GM19467 (cell line): ENCODE data around the gene TMEM145.
A peak's percentile ranks its signal among the peaks of the same experiment; 100 is the strongest.
"Not testable (repeated sequence)": the region's sequence is repeated elsewhere in the genome, so short reads cannot be mapped to it uniquely, and the experiment has no call there.

Experiments
- ATAC-seq: cut with Tn5 transposase; IDR thresholded peaks from one replicate; pipeline ENCODE4 v1.9.1; 2021; ENCODE audit warnings: mild to moderate bottlenecking, moderate library complexity; ENCODE audit not compliant: unreplicated experiment

The TMEM145 gene

DNA sequence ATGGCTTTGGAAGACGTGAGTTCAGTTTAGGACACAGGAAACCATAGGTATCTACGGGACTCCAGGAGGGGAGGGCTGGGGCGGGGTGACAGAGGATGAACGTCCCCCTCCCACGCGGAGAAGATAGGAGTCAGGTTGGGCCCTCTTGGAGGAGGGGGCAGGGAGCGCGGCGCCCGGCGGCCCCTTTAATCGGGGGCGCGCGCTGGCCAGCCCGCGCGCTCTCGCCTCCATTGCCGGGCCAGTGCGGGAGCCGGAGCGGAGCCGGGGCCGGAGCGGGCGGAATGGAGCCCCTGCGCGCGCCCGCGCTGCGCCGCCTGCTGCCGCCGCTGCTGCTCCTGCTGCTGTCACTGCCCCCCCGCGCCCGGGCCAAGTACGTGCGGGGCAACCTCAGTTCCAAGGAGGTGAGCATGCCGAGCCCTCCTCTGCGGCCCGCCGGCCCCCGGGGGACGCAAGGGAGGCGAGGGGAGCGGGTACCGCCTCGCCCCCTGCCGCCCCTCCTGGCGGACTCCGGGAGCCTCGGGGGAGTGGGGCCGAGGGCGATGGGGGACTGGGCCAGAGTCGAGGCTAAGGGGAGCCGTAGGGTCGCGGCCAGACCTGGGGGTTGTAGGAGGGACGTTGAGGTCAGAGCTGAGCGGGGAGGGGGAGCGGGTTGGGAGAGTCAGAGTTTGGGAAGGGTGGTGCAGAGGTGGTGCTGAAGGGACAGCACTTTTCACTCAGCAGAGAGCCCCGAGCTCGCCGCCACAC, at the start of gene TMEM145:
TMEM145 (plus strand) TSS at position 214 of the 744 bp plus-strand sequence; CDS start at position 282, 68 bp downstream.
- no peak for ATAC-seq

DNA sequence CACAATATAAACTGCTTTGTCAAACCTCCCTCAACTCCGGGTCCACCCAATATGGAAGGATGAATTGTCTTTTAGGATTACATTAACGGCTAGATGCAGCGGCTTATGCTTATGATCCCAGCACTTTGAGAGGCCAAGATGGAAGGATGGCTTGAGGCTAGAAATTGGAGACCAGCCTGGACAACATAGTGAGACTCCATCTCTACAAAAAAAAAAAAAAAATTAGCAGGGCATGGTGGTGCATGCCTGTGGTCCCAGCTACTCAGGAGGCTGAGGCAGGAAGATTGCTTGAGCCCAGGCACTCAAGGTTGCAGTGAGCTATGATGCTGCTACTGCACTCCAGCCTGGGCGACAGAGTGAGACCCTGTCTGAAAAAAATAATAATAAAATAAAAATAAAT, 47.0 kb upstream of the TMEM145 start:
- not testable (repeated sequence) for ATAC-seq

DNA sequence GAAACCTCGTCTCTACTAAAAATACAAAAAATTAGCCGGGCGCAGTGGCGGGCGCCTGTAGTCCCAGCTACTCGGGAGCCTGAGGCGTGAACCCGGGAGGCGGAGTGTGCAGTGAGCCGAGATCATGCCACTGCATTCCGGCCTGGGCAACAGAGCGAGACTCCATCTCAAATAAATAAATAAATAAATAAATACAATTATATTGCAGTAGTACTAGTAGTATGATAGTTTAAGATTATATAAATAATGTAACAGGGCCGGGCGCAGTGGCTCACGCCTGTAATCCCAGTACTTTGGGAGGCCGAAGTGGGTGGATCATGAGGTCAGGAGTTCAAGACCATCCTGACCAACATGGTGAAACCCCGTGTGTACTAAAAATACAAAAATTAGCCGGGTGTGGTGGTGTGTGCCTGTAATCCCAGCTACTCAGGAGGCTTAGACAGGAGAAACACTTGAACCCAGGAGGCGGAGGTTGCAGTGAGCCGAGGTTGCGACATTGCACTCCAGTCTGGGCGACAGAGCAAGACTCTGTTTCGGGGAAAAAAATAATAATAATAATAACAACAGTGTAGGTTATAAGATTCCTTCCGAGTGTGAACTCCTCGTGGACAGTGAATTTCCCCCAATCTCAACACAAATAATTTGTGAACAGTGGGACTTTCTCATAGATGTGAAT, 46.0 kb upstream of the TMEM145 start:
- ATAC-seq = not testable (repeated sequence)

DNA sequence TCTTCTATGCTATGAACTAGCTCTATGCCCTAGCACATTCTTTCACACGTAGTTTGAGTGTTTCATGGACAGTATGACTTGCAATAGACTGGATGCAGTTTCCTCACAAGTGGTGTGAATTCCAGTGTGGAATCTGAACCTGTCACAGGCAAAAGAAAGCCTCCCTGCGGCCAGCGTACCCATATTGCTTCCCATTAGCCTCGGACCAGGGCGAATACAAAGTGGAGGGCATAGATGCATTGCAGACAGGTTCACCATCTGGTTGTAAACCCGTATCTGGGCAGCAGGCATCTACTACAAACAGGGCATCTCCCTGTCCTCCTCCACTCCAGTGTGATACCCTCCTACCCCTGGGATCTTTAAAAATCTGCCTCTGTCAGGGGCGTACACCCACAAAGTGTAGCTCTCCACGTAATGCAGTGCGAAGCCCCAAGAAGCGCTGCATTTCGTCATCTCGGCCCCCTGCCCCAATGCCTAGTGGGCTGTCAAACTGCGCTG, 45.4 kb upstream of the TMEM145 start:
- ATAC-seq = no peak

DNA sequence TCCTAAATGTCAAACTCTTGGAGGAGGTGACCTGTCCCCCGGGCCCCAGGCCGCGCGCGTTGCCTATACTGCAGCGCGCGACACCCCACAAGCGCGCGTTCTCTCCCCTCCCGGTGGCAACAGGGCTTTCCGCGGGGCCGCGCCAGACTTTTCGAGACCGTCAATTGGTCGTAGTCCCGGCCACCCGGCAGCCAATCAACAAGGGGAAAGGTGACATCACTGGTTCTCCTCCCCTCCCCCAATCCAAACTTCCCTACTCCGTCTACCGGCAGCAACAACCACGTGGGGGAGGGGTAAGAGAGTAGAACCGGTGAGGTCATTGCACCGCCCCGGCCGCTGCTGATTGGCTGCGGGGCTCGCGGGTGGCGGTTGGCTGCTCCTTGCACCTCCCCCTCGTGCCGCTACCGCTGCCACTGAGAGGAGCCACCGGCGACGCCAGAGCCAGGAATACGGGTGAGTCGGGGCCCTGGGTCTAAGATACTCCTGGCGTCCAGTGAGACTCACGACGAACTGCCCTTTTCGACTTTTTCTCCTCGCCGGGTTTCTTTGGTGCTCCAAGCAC, 44.9 kb upstream of the TMEM145 start:
- ATAC-seq = peak; percentile 52

DNA sequence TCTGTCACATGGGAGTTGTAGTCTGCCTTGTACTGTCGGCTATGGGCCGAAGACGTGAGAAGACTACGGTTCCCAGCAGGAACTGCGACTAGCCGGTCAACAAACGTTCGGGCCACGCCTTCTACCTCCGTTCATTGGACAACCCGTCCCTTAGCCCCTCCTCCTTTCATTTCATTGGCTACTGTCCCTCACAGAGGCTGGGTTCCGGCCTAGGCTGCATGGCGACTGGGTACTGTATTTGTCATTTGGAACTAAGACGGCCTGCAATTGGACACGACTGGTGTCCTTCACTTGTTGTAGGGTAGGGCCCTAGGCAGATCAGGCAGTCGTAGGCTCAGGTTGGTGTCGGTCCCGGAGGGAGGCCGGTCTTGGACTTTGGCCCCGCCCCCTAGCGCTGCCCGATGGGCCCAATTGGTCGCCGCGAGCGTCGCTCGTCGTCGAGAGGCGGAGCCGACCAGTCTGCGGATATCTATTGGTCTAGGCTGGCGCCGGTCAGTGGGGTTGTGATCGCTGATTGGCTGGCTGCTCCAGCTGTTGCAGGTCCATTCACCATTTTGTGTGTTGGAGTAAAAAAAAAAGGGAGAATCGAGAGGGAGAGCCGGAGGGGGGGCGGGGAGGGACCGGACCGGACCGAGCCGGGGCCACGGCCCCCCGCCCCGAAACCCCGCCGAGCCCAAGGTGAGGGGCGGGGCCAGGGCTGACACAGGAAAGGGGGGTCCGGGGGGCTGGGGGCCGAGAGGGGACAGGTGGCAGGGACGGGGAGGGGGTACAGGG, 44.2 kb upstream of the TMEM145 start, which contains the start of gene CIC:
CIC (plus strand) TSS at position 549 of the 774 bp plus-strand sequence. CDS start 2,532 bp downstream, outside the sequence.
- peak; percentile 77 for ATAC-seq

DNA sequence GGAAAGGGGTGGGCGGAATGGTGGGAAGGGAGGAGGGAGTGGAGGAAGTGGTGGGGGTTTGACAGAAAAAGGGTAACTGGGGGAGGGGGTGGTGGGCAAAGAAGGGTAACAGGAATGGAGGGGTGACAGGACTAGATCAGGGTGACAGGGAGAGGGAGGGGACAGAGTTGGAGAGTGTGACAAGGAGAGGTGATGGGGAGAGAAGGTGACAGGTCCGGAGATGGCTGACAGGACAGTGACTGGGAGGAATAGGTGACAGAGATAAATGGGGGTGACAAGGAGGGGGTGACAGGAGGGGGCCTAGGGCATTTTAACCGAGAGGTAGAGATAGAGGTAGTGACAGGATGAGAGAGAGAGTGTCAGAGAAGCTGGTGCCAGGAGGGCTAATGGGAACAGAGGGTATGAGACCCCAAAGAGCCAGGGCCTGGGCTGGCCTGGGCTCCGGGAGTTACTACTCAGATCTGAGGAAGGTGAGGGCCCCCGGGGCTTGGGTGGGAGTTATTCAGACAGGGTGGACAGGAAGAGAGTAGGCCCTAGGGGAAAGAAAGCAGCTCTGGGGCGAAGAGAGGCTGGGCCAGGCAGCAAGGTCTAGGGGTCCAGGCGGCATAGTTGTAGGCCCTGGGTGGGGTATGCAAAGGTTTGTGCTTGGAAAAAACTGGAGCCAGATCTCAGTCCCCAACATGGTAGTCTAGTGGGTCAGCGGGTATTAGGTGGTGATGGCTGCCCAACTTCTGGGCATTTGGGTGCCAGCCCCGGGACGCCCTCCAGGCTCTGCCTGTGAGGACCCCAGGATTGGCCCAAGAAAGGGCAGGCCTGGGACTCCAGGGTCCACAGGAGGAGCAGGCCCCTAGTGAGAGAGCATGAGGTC, 43.4 kb upstream of the TMEM145 start:
- no peak for ATAC-seq

DNA sequence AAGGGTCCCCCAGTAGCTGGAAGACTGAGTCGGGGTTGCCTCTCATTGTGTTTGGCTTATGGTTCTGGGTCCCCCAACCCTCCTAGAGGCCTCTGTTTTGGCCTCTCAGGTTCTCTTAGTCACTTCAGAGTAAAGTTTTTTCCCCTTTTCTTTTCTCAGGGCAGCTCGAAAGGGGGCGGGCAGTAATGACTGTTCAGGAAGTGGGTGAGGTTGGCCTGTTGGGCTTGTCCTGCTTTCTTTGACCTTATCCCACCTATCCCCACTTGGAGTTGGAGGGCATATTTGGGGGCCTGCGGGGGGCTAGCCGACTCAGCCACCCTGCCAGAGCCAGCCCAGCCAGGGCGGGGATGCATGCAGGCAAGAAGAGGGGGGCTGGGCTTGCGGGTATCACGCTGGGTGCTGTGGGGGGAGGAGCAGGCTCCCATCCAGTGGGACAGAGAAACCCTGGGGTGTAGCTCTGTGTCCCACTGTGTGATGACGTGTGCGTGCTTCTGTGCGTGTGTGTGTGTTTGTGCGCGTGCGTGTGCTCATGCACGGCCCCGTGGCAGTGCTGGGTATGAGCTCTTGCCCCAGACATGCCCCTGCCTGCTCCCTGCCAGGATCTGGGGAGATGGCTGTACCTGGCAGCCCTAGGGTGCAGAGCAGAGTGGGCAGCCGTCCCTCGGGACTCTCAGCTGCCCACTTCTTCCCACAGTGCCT, 42.6 kb upstream of the TMEM145 start:
- no peak for ATAC-seq

DNA sequence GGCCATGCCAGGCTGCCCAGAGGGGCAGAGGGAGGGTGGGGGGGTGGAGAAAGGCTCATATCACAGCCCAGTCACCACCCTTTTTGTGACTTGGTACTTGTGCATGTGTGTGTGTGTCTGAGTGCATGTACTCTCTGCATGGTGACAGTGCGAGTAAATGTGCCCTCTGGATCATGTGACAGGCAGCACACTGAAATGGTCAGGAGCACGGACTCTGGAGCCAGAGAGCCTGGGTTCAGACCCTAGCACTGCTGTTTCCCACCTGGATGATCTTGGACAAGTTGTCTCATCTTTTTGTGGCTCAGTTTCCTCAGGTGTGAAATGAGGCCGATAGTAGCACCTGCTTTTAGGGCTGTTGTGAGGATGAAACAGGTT, 42.1 kb upstream of the TMEM145 start:
- ATAC-seq = no peak

DNA sequence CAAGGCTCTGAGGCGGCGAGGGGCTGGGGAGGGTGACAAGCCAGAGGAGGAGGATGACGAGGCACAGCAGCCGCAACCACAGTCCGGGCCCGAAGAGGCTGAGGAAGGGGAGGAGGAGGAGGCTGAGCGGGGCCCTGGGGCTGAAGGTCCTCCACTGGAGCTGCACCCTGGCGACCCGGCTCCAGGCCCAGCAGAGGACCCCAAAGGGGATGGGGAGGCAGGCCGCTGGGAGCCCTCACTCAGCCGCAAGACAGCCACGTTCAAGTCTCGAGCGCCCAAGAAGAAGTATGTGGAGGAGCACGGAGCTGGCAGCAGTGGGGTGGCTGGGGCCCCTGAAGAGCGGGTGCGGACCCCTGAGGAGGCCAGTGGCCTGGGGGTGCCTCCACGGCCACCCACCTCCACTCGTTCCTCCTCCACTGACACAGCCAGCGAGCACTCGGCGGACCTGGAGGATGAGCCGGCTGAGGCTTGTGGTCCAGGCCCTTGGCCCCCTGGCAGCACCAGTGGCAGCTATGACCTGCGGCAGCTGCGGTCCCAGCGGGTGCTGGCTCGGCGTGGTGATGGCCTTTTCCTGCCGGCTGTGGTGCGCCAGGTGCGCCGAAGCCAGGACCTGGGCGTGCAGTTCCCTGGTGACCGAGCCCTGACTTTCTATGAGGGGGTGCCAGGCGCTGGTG, 41.1 kb upstream of the TMEM145 start:
- no peak for ATAC-seq

DNA sequence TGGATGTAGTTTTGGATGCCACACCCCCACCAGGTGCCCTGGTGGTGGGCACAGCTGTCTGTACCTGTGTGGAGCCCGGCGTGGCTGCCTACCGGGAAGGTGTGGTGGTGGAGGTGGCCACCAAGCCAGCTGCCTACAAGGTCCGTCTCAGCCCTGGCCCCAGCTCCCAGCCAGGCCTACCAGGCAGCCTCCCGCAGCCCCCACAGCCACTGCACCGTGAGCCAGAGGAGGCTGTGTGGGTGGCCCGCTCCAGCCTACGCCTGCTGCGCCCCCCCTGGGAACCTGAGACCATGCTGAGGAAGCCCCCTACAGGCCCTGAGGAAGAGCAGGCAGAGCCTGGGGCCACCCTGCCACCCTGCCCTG, 40.6 kb upstream of the TMEM145 start:
- ATAC-seq = no peak

DNA sequence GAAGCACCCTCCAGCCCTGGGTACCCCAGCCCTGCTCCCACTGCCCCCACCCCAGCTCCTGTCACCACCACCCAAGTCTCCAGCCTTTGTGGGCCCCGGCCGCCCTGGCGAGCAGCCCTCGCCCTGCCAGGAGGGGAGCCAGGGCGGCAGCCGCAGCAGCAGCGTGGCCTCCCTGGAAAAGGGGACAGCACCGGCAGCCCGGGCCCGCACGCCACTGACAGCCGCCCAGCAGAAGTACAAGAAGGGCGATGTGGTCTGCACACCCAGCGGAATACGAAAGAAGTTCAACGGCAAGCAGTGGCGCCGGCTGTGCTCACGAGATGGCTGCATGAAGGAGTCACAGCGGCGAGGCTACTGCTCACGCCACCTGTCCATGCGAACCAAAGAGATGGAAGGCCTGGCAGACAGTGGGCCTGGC, 40.1 kb upstream of the TMEM145 start:
- no peak for ATAC-seq

DNA sequence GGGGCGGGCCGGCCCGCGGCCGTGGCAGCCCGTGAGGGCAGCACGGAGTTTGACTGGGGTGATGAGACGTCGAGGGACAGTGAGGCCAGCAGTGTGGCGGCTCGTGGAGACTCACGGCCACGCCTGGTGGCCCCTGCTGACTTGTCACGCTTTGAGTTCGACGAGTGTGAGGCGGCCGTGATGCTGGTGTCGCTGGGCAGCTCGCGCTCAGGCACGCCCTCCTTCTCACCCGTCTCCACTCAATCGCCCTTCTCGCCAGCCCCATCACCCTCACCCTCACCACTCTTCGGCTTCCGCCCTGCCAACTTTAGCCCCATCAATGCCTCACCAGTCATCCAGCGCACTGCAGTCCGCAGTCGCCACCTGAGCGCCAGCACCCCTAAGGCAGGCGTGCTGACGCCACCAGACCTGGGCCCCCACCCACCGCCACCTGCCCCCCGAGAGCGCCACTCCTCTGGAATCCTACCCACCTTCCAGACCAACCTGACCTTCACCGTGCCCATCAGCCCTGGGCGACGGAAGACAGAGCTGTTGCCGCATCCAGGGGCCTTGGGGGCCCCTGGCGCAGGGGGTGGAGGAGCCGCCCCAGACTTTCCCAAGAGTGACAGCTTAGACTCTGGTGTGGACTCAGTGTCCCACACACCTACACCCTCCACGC, 39.6 kb upstream of the TMEM145 start:
- no peak for ATAC-seq

DNA sequence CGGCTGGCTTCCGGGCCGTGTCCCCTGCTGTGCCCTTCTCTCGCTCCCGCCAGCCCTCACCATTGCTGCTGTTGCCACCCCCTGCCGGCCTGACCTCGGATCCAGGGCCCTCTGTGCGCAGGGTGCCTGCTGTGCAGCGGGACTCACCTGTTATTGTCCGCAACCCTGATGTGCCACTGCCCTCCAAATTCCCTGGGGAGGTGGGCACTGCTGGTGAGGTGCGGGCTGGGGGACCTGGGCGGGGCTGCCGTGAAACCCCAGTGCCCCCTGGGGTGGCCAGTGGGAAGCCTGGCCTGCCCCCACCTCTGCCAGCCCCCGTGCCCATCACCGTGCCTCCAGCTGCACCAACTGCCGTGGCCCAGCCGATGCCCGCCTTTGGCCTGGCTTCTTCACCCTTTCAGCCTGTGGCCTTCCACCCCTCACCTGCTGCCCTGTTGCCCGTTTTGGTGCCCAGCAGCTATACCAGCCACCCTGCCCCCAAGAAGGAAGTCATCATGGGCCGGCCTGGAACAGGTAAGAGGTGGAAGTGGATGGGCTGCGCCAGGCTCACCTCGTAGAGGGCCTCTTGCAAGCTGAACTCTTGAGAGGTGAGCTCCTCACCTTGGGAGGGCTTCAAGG, 38.9 kb upstream of the TMEM145 start:
- ATAC-seq = no peak

DNA sequence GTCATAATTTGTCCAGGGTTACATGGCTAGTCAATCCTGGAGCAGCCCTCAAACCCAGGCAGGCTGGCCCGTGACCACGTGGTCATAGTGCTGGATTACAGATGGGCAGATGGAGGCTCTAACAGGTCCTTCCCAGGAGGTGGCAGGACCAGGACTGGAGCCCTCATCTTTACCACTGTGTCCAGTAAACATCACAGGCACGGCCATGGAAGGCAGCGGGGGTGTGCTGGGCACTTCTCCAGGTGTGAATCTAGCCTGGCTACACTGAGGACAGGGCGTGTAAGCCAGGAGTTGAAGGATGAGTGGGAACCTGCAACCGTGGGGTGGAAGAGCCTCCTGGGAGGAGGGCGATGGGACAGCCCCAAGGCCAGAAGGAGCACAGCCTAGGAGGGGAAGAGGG, 38.0 kb upstream of the TMEM145 start:
- ATAC-seq = no peak

DNA sequence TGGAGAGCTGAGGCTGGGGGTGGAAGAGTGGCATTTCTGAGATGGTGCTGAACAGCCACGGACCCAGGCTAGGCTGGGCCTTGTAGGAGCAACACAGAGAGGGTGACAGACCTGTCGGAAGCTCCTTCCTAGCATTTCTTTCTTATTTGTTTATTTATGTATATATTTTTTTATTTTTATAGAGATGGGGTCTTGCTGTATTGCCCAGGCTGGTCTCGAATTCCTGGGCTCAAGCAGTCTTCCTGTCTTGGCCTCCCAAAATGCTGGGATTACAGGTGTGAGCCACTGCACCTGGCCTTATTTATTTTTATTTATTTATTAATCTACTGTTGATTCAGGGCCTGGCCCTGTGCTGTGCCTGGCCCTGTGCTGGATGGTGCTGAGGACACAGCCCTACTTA, 37.6 kb upstream of the TMEM145 start:
- ATAC-seq = no peak

DNA sequence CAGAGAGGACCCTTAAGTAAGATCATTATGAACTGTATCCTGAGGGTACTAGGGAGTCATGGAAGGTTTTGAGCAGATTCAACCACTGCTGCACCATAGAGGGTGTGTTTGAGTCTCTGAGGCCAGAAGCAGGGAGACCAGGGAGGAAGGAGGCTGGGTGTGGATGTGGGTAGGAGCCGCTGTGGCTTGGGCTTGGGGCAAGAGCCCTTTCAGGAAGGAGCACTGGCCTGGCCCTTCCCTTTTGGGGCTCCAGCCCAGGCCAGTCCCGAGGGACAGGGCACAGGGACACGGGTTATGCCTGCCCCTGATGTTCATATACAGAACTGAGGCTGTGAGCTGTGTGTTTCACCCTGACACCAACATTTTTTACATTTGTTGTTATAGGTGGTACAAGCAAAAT, 36.8 kb upstream of the TMEM145 start:
- no peak for ATAC-seq

DNA sequence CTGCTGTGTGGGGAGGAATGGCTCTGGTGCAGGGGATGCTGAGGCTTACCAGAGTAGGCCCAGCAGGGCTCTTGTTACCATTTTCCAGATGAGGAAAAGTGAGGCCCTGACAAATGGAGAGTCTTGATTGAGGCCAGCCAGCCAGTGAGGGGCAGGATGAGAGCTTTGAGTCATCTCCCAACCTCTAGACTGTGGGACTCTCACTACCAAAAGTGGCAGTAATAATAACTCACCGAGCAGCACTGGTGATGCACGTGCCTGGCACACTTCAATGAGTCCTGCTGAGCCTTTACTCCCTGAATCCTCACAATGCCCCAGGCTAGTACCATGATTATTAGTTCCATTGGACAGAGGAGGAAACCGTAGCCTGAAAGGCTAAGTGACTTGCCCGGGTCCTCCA, 36.3 kb upstream of the TMEM145 start:
- ATAC-seq = no peak
